ENCODE measurements around the gene NAA20. TPM values are rescaled to one million over a fixed set of nuclear protein-coding genes. Genes with fewer than 3 reads are reported as not detected.

The NAA20 gene
- total and polyA plus RNA-seq, 10 donors, result 19.3 to 68.4 (median 40.0) TPM

DNA sequence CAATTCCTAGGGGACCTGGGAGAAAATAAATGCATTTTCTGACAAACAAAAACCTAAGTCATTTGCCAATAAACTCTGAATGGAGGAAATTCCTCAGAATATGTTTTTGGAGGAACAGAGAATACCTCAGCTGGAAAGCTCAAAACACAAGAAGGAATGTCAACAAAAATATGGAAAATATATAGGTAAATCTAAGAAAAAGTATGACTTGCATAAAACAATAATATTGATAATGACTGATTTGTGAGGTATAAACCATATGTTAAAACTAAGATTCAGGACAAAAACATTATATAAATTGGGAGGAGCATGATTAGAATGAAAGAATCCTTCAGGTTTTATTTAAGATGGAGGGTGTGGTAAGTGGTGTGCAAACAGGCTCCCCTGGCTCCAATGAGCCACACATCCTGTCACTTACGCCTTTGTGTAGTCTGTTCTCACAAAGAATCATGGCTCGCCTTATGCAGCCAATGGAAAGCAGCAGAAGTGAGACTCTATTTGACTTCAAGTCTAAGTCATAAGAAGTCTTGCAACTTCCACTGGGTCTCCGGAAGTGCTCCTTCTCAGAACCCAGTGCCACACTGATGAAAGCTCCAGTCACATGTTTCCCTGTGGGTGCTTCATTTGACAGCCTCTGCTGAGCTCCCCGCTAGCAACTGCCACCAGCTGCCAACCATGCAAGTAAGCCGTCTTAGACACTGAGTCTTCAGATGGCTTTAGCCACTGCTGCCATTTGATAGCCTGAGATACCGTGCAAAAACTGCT is 43.3 kb downstream of the NAA20 start:
- H3K4me3 ChIP-seq, result no peak overlapping the region
- 75 to 88% (median 80%) methylated on average over 6 of the region's 6 CpGs for WGBS, 5 donors
- H3K4me1 ChIP-seq, result no peaks in the 10 kb centered on the region
- no peak for TF ChIP-seq POLR2A (IDR thresholded peaks at IDR 0.05)
- no peak for TF ChIP-seq POLR2AphosphoS5 (IDR thresholded peaks at IDR 0.05)
- TF ChIP-seq, protein P1, sequence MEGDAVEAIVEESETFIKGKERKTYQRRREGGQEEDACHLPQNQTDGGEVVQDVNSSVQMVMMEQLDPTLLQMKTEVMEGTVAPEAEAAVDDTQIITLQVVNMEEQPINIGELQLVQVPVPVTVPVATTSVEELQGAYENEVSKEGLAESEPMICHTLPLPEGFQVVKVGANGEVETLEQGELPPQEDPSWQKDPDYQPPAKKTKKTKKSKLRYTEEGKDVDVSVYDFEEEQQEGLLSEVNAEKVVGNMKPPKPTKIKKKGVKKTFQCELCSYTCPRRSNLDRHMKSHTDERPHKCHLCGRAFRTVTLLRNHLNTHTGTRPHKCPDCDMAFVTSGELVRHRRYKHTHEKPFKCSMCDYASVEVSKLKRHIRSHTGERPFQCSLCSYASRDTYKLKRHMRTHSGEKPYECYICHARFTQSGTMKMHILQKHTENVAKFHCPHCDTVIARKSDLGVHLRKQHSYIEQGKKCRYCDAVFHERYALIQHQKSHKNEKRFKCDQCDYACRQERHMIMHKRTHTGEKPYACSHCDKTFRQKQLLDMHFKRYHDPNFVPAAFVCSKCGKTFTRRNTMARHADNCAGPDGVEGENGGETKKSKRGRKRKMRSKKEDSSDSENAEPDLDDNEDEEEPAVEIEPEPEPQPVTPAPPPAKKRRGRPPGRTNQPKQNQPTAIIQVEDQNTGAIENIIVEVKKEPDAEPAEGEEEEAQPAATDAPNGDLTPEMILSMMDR (IDR thresholded peaks at IDR 0.05 in 8 of 11, conservative IDR thresholded peaks at IDR 0.05 in 3 of 11), result no peak
- peaks cover 0 to 17% (median 0%) of the 10 kb centered on the region in 7 donors for H3K27me3 ChIP-seq (replicated peaks in 1 of 7)
- no peak overlapping the region for H3K27ac ChIP-seq
- no peaks in the 10 kb centered on the region for H3K9me3 ChIP-seq
- intact Hi-C loops (cut with DNase I; ENCODE audit: low total_unique reads), result no loop called here
- no peaks in the 10 kb centered on the region for H3K36me3 ChIP-seq
- no peak for DNase-seq

DNA sequence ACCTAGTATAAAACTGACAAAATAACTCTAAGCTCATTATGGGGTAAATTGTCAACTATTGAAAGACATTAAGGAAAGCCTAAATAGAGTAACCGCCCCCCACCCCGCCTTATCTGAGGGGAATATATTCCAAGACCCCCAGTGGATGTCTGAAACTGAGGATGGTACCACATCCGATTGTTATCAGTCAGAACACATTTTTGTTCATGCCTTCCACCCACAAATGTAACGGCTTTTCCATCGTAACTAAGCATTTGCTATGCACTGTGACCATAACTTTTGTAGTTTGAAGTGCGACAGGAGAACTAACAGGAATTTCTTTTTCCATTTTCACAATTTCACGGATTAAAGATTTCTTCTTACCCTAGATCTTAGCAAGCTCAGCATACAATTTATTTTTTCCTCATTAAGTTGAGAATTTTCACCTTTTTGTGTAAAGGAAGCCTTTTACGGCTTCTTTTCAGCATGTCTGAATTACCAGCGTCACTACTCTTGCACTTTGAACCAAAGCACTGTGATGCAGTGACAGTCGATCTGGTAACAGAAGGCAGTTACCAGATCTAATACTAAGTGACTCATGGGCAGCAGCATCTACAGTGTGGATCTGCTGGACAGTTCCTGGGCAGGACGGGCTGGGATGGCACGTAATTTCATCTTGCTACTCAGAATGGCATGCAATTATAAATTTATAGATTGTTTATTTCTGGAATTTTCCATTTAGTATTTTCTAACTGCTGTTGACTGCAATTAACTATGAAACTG is 47.0 kb downstream of the NAA20 start:
- no peaks in the 10 kb centered on the region for H3K36me3 ChIP-seq
- H3K27me3 ChIP-seq (replicated peaks in 1 of 7), result peaks cover 0 to 12% (median 0%) of the 10 kb centered on the region in 7 donors
- DNase-seq, result no peak
- H3K9me3 ChIP-seq, result no peaks in the 10 kb centered on the region
- 60 to 75% (median 70%) methylated on average over 12 of the region's 12 CpGs for whole genome bisulfite sequencing, 5 donors
- no peak overlapping the region for H3K4me3 ChIP-seq
- intact Hi-C loops (cut with DNase I; ENCODE audit: low total_unique reads), result no loop called here
- no peak for TF ChIP-seq POLR2A (IDR thresholded peaks at IDR 0.05)
- TF ChIP-seq POLR2AphosphoS5 (IDR thresholded peaks at IDR 0.05), result no peak
- TF ChIP-seq, protein P1 (IDR thresholded peaks at IDR 0.05 in 8 of 11, conservative IDR thresholded peaks at IDR 0.05 in 3 of 11), result no peak
- H3K27ac ChIP-seq, result no peak overlapping the region
- H3K4me1 ChIP-seq, result no peaks in the 10 kb centered on the region

DNA sequence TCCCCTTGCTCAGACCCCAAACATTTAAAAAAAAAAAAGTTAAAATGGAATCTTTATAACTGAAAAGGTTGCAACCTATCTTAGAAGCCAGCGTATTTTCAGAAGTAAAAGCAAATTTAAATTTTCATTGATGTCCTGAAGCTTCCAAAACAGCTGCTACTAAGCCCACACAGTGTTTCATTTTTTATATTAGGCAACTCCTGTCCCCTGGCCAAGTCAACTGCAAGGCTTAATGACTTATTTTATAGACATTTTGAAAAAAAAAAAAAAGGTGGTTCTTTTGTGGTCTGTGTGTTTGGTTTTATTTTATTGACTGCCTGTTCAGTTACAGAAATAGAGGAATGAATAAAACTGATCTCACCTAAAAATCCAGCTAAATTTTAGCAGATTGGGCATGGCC is 48.2 kb downstream of the NAA20 start:
- H3K4me3 ChIP-seq, result no peak overlapping the region
- H3K27ac ChIP-seq, result no peak overlapping the region
- H3K4me1 ChIP-seq, result no peaks in the 10 kb centered on the region
- intact Hi-C loops (cut with DNase I; ENCODE audit: low total_unique reads), result no loop called here
- no peaks in the 10 kb centered on the region for H3K9me3 ChIP-seq
- no peaks in the 10 kb centered on the region for H3K36me3 ChIP-seq
- no peak for DNase-seq
- H3K27me3 ChIP-seq (replicated peaks in 1 of 7), result peaks cover 0 to 12% (median 0%) of the 10 kb centered on the region in 7 donors
- TF ChIP-seq, protein P1 (IDR thresholded peaks at IDR 0.05 in 8 of 11, conservative IDR thresholded peaks at IDR 0.05 in 3 of 11), result no peak
- no peak for TF ChIP-seq POLR2AphosphoS5 (IDR thresholded peaks at IDR 0.05)
- TF ChIP-seq POLR2A (IDR thresholded peaks at IDR 0.05), result no peak
- 80 to 91% (median 84%) methylated on average over 1 of the region's 1 CpG for WGBS, 5 donors

All from spleen (tissue), 11 donors.